IgD-negative memory B cell (primary cell): Measurements from ENCODE around the gene ITGB4. TPM values are rescaled to one million over a fixed set of nuclear protein-coding genes. Genes with fewer than 3 reads are reported as not detected.

Experiments
- H3K27ac Mint-ChIP-seq, 3 donors: one replicate each; pipeline ENCODE4 v1.8.0; 2020 to 2022; ENCODE audit warnings: mild to moderate bottlenecking in 3 of 3, mixed read lengths in 3 of 3, moderate library complexity in 1 of 3
- H3K27me3 Mint-ChIP-seq: one replicate; pipeline ENCODE4 v1.8.0; 2021; ENCODE audit warnings: mixed read lengths
- H3K36me3 Mint-ChIP-seq: one replicate; pipeline ENCODE4 v1.8.0; 2020; ENCODE audit warnings: mild to moderate bottlenecking, mixed read lengths
- H3K4me1 Mint-ChIP-seq, 3 donors: one replicate each; pipeline ENCODE4 v1.8.0; 2020 to 2022; ENCODE audit warnings: mixed read lengths in 3 of 3, mild to moderate bottlenecking in 1 of 3
- H3K4me3 Mint-ChIP-seq, 4 donors: one replicate each; pipeline ENCODE4 v1.8.0; 2020 to 2022; ENCODE audit warnings: mild to moderate bottlenecking in 4 of 4, mixed read lengths in 4 of 4, moderate library complexity in 3 of 4
- H3K9me3 Mint-ChIP-seq, 3 donors: one replicate each; pipeline ENCODE4 v1.8.0; 2020 to 2021; ENCODE audit warnings: mixed read lengths in 3 of 3, mild to moderate bottlenecking in 1 of 3
- polyA plus RNA-seq: library from polyadenylated mRNA; unstranded; fragments of 300-500 nt; fragmentation: Illumina TruSeq; gene quantifications from one replicate; pipeline ENCODE4 v1.2.3, GENCODE V29; 2021

Gene ITGB4
- polyA plus RNA-seq, 1 donor from 2014 or later, result 0.48 TPM

GRCh38 chr17:75691801-75692626 is 29.2 kb upstream of the ITGB4 start:
- no peaks in the 10 kb centered on the region for H3K9me3 Mint-ChIP-seq
- peak overlapping the region in 1 of 4 donors; percentile 90 for H3K4me3 Mint-ChIP-seq
- no peaks in the 10 kb centered on the region for H3K27me3 Mint-ChIP-seq
- no peaks in the 10 kb centered on the region for H3K36me3 Mint-ChIP-seq
- peak overlapping the region; percentile 22 to 89 (median 71) for H3K27ac Mint-ChIP-seq
- peaks cover 26 to 37% (median 30%) of the 10 kb centered on the region in 3 donors for H3K4me1 Mint-ChIP-seq

GRCh38 chr17:75692976-75693375 is 28.3 kb upstream of the ITGB4 start:
- H3K36me3 Mint-ChIP-seq, result no peaks in the 10 kb centered on the region
- no peaks in the 10 kb centered on the region for H3K9me3 Mint-ChIP-seq
- no peaks in the 10 kb centered on the region for H3K27me3 Mint-ChIP-seq
- peaks cover 19 to 28% (median 25%) of the 10 kb centered on the region in 3 donors for H3K4me1 Mint-ChIP-seq
- H3K27ac Mint-ChIP-seq, result peak overlapping the region in 1 of 3 donors; percentile 53
- H3K4me3 Mint-ChIP-seq, result no peak overlapping the region

- Mint-ChIP-seq H3K27me3 (no peaks in the 10 kb centered on the region), H3K36me3 (no peaks in the 10 kb centered on the region), H3K27ac (peak overlapping the region in 1 of 3 donors; percentile 50), H3K4me1 (peaks cover 10 to 21% (median 17%) of the 10 kb centered on the region in 3 donors), H3K4me3 (no peak overlapping the region), H3K9me3 (no peaks in the 10 kb centered on the region)
Measured at GRCh38 chr17:75693500-75694481, 27.5 kb upstream of the ITGB4 start.

GRCh38 chr17:75694536-75694935 is 26.7 kb upstream of the ITGB4 start:
- H3K27ac Mint-ChIP-seq, result no peak overlapping the region

GRCh38 chr17:75695141-75695829 is 26.0 kb upstream of the ITGB4 start:
- Mint-ChIP-seq H3K27ac (no peak overlapping the region), H3K36me3 (no peaks in the 10 kb centered on the region), H3K27me3 (no peaks in the 10 kb centered on the region), H3K9me3 (no peaks in the 10 kb centered on the region), H3K4me1 (peaks cover 0 to 9% (median 8%) of the 10 kb centered on the region in 3 donors), H3K4me3 (no peak overlapping the region)

More at GRCh38 chr17:75694536-75694935, 26.7 kb upstream of the ITGB4 start:
- Mint-ChIP-seq H3K4me3 (no peak overlapping the region), H3K27me3 (no peaks in the 10 kb centered on the region), H3K9me3 (no peaks in the 10 kb centered on the region), H3K4me1 (peaks cover 4 to 14% (median 11%) of the 10 kb centered on the region in 3 donors), H3K36me3 (no peaks in the 10 kb centered on the region)

GRCh38 chr17:75695830-75696271 is 25.4 kb upstream of the ITGB4 start:
- Mint-ChIP-seq H3K36me3 (no peaks in the 10 kb centered on the region), H3K4me1 (peaks cover 0 to 7% (median 5%) of the 10 kb centered on the region in 3 donors), H3K27me3 (no peaks in the 10 kb centered on the region), H3K9me3 (no peaks in the 10 kb centered on the region), H3K4me3 (no peak overlapping the region), H3K27ac (no peak overlapping the region)

GRCh38 chr17:75697651-75698291 is 23.5 kb upstream of the ITGB4 start:
- peaks cover 0 to 2% (median 0%) of the 10 kb centered on the region in 3 donors for H3K4me1 Mint-ChIP-seq
- no peaks in the 10 kb centered on the region for H3K9me3 Mint-ChIP-seq
- H3K4me3 Mint-ChIP-seq, result peak overlapping the region in 1 of 4 donors; percentile 73
- no peak overlapping the region for H3K27ac Mint-ChIP-seq
- H3K36me3 Mint-ChIP-seq, result no peaks in the 10 kb centered on the region
- H3K27me3 Mint-ChIP-seq, result no peaks in the 10 kb centered on the region

GRCh38 chr17:75698659-75699058 is 22.6 kb upstream of the ITGB4 start:
- no peak overlapping the region for H3K4me3 Mint-ChIP-seq
- no peak overlapping the region for H3K27ac Mint-ChIP-seq
- H3K36me3 Mint-ChIP-seq, result no peaks in the 10 kb centered on the region
- peaks cover 0 to 2% (median 0%) of the 10 kb centered on the region in 3 donors for H3K4me1 Mint-ChIP-seq
- no peaks in the 10 kb centered on the region for H3K9me3 Mint-ChIP-seq
- H3K27me3 Mint-ChIP-seq, result no peaks in the 10 kb centered on the region

GRCh38 chr17:75701288-75701687 is 20.0 kb upstream of the ITGB4 start:
- Mint-ChIP-seq H3K9me3 (no peaks in the 10 kb centered on the region), H3K4me1 (peaks cover 0 to 2% (median 0%) of the 10 kb centered on the region in 3 donors), H3K27ac (no peak overlapping the region), H3K27me3 (no peaks in the 10 kb centered on the region), H3K4me3 (no peak overlapping the region), H3K36me3 (no peaks in the 10 kb centered on the region)

- H3K4me1 Mint-ChIP-seq, result no peaks in the 10 kb centered on the region
- no peaks in the 10 kb centered on the region for H3K9me3 Mint-ChIP-seq
- no peaks in the 10 kb centered on the region for H3K27me3 Mint-ChIP-seq
- H3K36me3 Mint-ChIP-seq, result peaks cover under 1% of the 10 kb centered on the region
- no peak overlapping the region for H3K27ac Mint-ChIP-seq
- no peak overlapping the region for H3K4me3 Mint-ChIP-seq
Measured at GRCh38 chr17:75703191-75703590, 18.1 kb upstream of the ITGB4 start.

GRCh38 chr17:75703591-75703990 is 17.7 kb upstream of the ITGB4 start:
- Mint-ChIP-seq H3K4me1 (no peaks in the 10 kb centered on the region), H3K4me3 (no peak overlapping the region), H3K27me3 (no peaks in the 10 kb centered on the region), H3K9me3 (no peaks in the 10 kb centered on the region), H3K36me3 (peaks cover 2% of the 10 kb centered on the region), H3K27ac (no peak overlapping the region)

- H3K27ac Mint-ChIP-seq, result no peak overlapping the region
- H3K4me1 Mint-ChIP-seq, result no peaks in the 10 kb centered on the region
- no peak overlapping the region for H3K4me3 Mint-ChIP-seq
- H3K9me3 Mint-ChIP-seq, result no peaks in the 10 kb centered on the region
- peaks cover 2% of the 10 kb centered on the region for H3K36me3 Mint-ChIP-seq
- H3K27me3 Mint-ChIP-seq, result no peaks in the 10 kb centered on the region
Measured at GRCh38 chr17:75704963-75705875, 16.0 kb upstream of the ITGB4 start.

- H3K36me3 Mint-ChIP-seq, result peaks cover 2% of the 10 kb centered on the region
Measured at GRCh38 chr17:75706042-75706728, 15.1 kb upstream of the ITGB4 start.

More at GRCh38 chr17:75706042-75706728, 15.1 kb upstream of the ITGB4 start:
- Mint-ChIP-seq H3K4me3 (no peak overlapping the region), H3K4me1 (peaks cover 0 to 2% (median 0%) of the 10 kb centered on the region in 3 donors), H3K27ac (peak overlapping the region in 1 of 3 donors; percentile 95), H3K9me3 (no peaks in the 10 kb centered on the region), H3K27me3 (no peaks in the 10 kb centered on the region)
